ENCODE results near the gene HPN. TPM values are rescaled to one million over a fixed set of nuclear protein-coding genes. Genes with fewer than 3 reads are reported as not detected.

HPN gene
- total RNA-seq, 1 donor from 2014 or later, result 28.1 TPM

DNA sequence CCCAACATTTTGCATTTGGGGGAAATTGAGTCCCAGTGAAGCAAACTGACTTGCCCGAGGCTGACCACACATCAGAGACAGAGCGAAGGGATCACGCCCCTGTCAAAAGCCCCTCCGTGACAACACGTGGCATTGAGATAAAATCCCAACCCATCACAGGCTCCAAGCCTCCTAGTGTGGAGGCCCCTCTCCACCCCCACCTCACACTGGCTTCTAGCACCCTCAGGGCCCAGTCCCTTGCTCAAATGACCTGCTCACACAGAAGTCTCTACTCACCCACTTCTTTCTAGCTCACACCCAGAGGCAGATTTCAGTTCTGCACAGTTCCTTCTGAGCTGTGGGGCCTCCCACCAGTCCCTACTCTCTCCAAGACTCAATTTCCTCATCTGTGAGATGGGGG, 10.3 kb downstream of the HPN start:
- H3K27ac ChIP-seq, result no peak overlapping the region
- ATAC-seq (no peak), DNase-seq (peak; percentile 9)
- TF ChIP-seq, protein P1, sequence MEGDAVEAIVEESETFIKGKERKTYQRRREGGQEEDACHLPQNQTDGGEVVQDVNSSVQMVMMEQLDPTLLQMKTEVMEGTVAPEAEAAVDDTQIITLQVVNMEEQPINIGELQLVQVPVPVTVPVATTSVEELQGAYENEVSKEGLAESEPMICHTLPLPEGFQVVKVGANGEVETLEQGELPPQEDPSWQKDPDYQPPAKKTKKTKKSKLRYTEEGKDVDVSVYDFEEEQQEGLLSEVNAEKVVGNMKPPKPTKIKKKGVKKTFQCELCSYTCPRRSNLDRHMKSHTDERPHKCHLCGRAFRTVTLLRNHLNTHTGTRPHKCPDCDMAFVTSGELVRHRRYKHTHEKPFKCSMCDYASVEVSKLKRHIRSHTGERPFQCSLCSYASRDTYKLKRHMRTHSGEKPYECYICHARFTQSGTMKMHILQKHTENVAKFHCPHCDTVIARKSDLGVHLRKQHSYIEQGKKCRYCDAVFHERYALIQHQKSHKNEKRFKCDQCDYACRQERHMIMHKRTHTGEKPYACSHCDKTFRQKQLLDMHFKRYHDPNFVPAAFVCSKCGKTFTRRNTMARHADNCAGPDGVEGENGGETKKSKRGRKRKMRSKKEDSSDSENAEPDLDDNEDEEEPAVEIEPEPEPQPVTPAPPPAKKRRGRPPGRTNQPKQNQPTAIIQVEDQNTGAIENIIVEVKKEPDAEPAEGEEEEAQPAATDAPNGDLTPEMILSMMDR (IDR thresholded peaks at IDR 0.05), result no peak
- H3K27me3 ChIP-seq (ENCODE audit: low read depth), result no peaks in the 10 kb centered on the region
- H3K4me1 ChIP-seq, result no peaks in the 10 kb centered on the region
- H3K4me3 ChIP-seq, result no peak overlapping the region
- H3K9me3 ChIP-seq, result no peaks in the 10 kb centered on the region
- no peaks in the 10 kb centered on the region for H3K36me3 ChIP-seq
- intact Hi-C loops (cut with DNase I), result no loop called here

DNA sequence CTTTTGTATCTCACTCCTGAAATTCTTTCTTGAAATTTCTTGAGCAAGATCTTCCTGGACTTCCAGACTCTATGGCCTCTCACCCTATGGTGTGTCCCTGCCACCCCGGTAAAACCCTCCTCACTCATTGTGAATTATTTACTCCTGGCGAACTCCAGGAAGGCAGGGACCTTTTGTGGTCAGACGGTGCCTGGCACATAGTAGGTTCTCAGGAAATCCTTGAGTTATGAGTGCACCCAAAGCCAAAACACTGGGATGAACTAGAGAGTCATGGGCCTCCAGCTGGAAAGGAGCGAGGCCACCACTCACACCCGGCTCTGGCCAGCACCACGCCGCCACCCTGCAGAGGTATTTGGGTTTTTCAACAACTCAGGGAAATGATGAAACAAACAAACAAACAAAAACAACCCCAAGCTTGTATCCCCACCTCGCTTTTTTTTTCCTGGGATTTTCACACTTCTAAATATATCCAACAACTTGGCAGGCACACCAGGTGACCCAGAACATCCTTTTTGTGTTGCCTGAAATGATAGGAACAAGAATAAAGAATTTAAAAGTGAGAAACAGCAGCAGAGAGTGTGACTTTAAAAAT, 11.2 kb downstream of the HPN start:
- H3K27ac ChIP-seq, result no peak overlapping the region
- no peak overlapping the region for H3K4me3 ChIP-seq
- no peaks in the 10 kb centered on the region for H3K4me1 ChIP-seq
- intact Hi-C loops (cut with DNase I), result no loop called here
- TF ChIP-seq, protein P1 (IDR thresholded peaks at IDR 0.05), result no peak
- H3K36me3 ChIP-seq, result no peaks in the 10 kb centered on the region
- ATAC-seq (no peak), DNase-seq (peak; percentile 10)
- H3K27me3 ChIP-seq (ENCODE audit: low read depth), result no peaks in the 10 kb centered on the region
- H3K9me3 ChIP-seq, result no peaks in the 10 kb centered on the region

DNA sequence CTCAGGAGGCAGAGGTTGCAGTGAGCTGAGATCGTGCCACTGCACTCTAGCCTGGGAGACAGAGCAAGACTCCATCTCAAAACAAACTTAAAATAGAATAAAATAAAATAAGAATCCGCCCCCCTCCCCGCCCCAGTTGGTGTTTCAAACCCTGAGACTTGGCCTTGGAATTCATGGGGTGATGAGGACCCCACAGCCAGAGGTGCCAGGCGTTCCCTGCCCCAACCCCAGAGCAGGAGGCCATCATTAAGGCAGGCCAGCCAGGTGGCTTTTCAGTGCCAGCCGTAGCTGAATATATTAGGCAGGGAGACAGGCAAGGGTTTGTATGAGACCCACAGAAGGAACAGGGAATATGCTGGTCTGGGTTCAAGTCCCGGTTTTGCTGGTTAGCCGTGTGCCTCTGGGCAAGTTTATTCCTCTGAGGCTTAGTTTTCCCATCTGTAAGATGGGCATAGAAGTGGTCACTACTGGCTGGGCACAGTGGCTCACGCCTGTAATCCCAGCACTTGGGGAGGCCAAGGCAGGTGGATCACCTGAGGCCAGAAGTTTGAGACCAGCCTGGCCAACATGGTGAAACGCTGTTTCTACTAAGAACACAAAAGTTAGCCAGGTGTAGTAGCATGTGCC, 12.3 kb downstream of the HPN start:
- H3K4me1 ChIP-seq, result no peaks in the 10 kb centered on the region
- H3K27me3 ChIP-seq (ENCODE audit: low read depth), result no peaks in the 10 kb centered on the region
- no peaks in the 10 kb centered on the region for H3K36me3 ChIP-seq
- TF ChIP-seq, protein P1 (IDR thresholded peaks at IDR 0.05), result no peak
- no peak overlapping the region for H3K4me3 ChIP-seq
- DNase-seq (peak; percentile 18), ATAC-seq (no peak)
- intact Hi-C loops (cut with DNase I), result no loop called here
- no peaks in the 10 kb centered on the region for H3K9me3 ChIP-seq
- H3K27ac ChIP-seq, result no peak overlapping the region

DNA sequence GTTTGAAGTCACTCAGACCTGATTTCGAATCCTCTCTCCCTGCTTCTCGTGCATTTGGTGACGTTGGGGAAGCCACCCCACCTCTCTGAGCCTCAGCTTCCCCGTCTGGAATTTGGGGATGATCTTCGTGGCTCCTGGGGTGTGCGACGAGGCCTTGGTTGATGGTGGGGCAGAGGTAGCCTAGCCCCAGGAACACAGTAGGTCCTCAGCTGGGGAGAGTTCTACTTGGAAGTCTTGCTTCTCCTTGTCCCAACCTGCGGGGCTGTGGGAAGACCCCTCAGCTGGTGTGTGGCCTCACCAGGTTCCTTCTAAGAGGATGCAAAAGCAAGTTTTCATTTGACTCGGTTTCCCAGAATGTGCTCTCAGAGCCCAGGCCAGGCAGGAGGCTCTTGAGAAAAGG, 13.1 kb downstream of the HPN start:
- H3K27ac ChIP-seq, result no peak overlapping the region
- ATAC-seq (peak in 1 of 2 donors; percentile 38), DNase-seq (peak; percentile 4)
- no peaks in the 10 kb centered on the region for H3K9me3 ChIP-seq
- TF ChIP-seq, protein P1 (IDR thresholded peaks at IDR 0.05), result no peak
- intact Hi-C loops (cut with DNase I), result no loop called here
- H3K4me3 ChIP-seq, result no peak overlapping the region
- H3K27me3 ChIP-seq (ENCODE audit: low read depth), result no peaks in the 10 kb centered on the region
- no peaks in the 10 kb centered on the region for H3K36me3 ChIP-seq
- no peaks in the 10 kb centered on the region for H3K4me1 ChIP-seq

DNA sequence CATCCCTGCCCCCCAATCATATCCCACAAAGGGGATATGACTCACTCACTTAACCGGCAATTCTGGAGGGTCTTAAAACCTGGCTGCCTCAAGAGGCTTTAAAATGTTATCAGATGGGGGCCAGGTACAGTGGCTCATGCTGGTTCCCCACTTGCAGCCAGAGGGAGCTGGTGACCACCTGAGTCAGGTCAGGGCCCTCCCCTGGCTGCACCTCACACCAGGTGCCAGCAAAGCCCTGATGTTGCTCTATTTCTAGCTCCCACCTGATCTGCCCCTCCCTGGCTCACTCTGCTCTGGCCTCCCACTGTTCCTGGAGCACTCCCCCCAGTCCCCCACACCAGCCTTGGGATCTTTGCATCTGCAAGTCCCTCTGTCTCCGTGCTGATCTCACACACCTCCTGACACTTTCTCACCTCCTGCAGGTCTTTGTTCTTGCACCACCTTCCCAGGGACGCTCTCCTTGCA, 14.2 kb downstream of the HPN start:
- no peak for ATAC-seq
- Histone ChIP-seq H3K4me1 (no peaks in the 10 kb centered on the region), H3K36me3 (no peaks in the 10 kb centered on the region), H3K9me3 (no peaks in the 10 kb centered on the region), H3K4me3 (no peak overlapping the region), H3K27ac (no peak overlapping the region), H3K27me3 (ENCODE audit: low read depth) (no peaks in the 10 kb centered on the region)
- DNase-seq, result peak; percentile 26
- intact Hi-C loops (cut with DNase I), result no loop called here
- TF ChIP-seq, protein P1 (IDR thresholded peaks at IDR 0.05), result peak; percentile 6
